ENCODE results near the gene CNOT1. TPM values are rescaled to one million over a fixed set of nuclear protein-coding genes. Genes with fewer than 3 reads are reported as not detected.
"Not testable (repeated sequence)": the region's sequence is repeated elsewhere in the genome, so short reads cannot be mapped to it uniquely, and the experiment has no call there.

CNOT1 gene
- total RNA-seq, 1 donor from 2014 or later: 256 TPM

- intact Hi-C loops (cut with micrococcal nuclease): no loop called here
These were observed 125.5 kb downstream of the CNOT1 start for GRCh38 chr16:58503863-58504688.

DNA sequence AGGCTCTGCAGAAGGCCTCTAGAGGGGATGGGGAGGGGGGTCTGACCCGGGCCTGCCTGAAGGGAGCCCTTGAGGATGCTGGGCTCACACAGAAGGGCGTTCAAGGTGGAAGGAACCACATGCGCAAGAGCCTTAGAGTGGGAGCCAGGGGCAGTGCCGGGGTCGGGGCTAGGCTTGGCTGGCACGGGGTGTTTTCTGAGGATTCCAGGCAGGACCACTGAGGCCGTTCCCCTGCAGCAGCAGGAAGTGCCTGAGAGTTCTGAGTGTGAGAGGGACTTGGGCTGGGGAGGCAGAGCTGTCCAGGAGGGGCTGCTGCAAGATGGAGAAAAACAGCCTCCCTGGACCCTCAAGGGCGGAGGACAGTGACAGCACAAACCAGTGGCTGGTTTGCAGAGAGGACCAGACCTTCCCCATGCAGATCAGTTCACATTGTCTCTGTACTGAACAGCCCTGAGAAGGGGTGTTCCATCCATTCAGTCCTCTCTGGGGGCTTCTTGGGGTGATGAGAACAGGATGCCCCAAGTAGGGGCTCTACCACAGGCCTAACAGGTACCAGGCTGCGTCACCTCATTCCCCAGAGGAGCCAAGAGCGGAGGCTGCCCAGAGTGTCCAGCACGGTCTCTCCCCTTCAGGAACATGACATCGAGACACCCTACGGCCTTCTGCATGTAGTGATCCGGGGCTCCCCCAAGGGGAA is 126.3 kb downstream of the CNOT1 start:
- intact Hi-C loops (cut with micrococcal nuclease): no loop called here

DNA sequence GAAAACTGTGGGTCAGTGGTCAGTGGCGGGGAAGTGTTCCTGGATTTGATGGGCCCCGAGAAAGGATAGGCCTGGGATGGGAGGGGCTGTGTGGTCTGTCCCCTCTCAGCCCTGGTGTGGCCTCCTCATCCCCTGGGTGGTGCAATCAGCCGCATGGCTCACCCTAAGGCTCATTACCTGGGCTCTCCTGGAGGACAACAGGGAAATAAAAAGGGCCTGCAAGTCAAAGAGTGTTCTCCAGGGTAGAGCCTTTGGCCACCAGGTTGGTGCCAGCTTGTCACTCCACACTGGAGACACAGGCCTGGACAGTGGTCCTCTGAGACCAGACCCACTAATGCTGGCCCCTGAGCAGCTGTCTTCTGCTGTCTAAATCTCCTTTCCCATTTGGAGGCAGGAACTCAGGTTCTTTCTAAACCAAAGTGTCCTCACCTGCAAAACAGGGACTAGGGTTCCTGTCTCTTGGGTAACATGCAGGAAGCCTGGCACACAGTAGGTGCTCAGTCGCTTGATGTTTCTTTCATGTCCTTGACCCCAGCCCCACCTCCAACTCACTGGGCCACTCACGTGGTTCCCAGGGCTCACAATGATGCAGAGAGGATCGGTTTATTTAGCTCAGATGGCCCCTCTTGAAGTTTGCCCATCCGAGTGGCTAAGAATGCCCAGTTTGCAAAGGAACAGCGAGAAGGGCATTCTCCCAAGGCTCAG is 127.3 kb downstream of the CNOT1 start:
- intact Hi-C loops (cut with micrococcal nuclease): no loop called here

DNA sequence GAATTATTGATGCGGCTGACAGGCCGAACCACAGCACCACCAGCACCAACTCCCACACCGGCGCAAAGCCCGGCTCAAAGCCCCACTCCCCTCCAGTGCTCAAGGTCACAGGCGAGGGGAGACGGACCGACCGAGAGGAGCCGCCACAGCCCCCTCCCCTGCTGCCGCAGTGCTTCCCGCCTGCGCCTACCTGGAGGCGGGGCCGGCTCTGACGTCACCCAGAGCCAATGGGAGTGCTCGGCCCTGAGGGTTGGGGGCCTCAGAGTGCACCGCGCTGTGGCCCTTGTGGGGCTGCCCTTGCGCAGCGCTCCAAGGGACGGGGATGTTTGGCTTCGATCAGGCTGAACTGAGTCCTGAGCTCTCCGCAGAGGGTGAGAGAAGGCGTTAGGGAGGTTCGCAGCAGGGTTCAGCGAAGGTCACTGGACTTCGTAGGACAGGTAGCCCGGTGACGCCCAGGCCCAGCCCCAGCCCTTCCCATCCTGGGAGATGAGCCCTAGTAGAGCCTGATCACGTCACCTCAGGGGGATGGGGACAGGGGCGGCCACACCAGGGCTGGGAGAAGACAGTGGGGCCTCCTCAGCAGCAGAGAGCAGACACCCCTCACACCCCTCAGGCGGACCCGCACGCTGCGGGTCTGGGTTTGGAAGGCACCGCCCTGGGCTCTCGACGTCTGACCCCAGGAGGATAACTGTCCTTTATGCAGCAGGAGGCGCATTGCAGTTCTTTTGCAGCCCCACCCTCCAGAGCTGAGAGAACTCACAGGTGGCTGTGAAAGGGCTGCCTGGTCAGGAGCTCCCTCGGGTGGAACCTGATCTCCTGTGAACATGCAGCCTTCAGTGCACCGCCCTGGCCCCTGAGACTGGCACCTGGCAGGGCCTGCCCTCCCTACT is 128.1 kb downstream of the CNOT1 start:
- intact Hi-C loops (cut with micrococcal nuclease): loop anchor here (2.0 kb wide), 1 partner anchor 109 kb away; the partner anchor contains the start of gene GINS3

DNA sequence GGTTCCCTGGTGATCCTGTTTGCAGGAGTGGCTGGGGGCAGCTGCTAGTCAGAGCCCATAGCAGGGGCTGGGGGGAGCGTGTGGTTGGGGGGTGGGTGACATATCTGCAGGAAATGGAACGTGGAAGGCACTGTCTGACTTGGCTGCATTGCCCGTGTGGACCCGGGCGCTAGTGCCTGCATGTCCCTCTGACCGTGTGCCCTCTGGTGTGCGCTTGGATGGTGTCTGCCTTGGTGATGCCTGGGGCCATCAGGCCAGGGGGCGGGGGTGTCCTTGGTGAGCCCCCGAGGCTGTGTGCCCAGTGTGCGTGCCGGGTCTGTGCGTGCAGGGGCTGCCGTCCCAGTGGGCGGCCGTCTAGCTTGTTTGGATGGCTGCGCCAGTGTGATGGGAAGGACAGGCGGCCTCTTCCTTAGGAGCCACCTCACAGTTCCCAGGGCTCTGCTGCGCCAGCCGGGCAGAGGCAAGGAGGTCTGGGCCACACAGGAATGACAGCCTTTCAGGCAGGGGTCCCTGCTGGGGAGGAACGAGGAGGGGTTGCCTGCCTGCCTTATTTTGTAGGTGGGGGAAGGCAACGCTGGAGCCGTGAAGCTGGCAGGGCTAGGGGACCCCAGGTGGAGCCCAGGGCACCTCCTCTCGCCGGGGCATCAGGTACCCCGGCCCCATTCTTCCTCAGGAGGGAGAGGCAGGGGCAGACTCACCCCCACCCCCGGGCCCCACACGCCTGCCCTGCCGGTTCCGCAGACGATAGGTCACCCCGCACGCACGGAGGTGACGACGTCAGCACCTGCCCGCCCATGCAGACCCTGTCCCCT is 129.0 kb downstream of the CNOT1 start:
- intact Hi-C loops (cut with micrococcal nuclease): loop anchor here (2.0 kb wide), 1 partner anchor 108 kb away; the partner anchor contains the start of gene GINS3

GRCh38 chr16:58499615-58500351 is 129.8 kb downstream of the CNOT1 start, which contains the start of gene NDRG4:
Gene NDRG4 (plus strand): TSS chr16:58500143. CDS start chr16:58500249, 106 bp downstream.
- intact Hi-C loops (cut with micrococcal nuclease): loop anchor here (2.0 kb wide), 1 partner anchor 107 kb away; the partner anchor contains the start of gene GINS3

DNA sequence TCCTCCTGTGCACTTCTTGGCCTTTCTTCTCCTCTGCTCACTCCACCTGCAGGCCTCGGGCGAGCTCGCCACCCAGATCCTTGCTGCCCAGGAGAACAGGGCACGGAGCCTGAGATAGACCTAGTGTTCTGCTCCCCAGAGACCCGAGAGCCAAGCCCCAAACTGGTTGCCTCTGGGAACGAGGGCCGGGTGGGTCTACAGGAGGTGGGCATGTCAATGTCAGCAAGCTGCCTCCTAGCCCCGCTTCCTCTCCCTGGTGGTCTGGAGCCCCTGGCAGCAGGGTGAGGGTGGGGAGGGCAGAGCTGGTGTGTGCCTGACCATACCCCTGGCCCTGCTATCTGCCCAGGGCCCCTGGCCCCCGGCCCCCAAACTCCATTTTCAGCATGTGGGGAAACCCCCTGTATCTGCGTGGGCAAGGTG is 130.5 kb downstream of the CNOT1 start:
- intact Hi-C loops (cut with micrococcal nuclease): no loop called here

- intact Hi-C loops (cut with micrococcal nuclease): no loop called here
These were observed 131.1 kb downstream of the CNOT1 start for GRCh38 chr16:58498341-58499091.

DNA sequence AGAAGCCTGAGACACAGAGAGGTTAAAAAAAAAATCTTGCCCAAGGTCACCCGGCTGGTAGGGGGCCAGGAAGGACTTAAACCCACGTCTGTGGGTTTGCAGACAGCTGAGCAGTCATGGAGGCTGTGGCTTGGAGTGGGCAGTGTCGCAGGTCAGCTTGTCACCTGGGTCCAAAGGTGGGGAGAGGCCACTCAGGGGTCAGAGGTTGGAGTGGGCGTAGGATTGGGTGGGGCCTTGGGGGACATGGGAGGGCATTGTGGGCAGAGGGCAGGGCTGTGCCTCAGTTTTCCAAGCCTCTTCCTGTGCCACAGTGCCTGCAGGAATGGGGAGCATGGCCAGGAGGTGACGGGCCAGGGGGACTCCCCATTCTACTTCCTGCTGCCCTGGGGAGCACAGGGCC is 131.7 kb downstream of the CNOT1 start:
- intact Hi-C loops (cut with micrococcal nuclease): no loop called here

DNA sequence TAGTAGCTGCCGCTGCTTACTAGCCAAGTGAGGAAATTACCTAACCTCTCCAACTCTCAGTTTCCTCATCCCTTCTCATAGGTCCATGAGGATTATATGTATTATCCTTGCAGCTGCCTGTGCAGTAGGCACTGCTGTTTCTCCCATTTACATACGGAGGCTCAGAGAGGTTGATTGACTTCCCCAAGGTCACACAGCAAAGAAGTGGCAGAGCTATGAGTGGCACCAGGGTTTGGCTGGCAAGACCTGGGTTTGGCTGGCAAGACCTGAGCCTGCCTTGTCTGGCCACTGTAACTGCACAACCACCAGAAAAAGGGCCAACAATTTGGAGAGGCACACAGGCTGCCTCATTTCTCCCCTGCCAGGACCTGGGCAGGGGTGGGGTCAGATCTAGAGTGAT is 132.2 kb downstream of the CNOT1 start:
- intact Hi-C loops (cut with micrococcal nuclease): no loop called here

- intact Hi-C loops (cut with micrococcal nuclease): loop anchor here (1.0 kb wide), 1 partner anchor 135 kb away; no protein-coding TSS in a partner anchor
These were observed 133.9 kb downstream of the CNOT1 start for GRCh38 chr16:58495521-58496331.

- intact Hi-C loops (cut with micrococcal nuclease): loop anchor here (1.0 kb wide), 1 partner anchor 135 kb away; no protein-coding TSS in a partner anchor
These were observed 134.6 kb downstream of the CNOT1 start for GRCh38 chr16:58494981-58495520.

DNA sequence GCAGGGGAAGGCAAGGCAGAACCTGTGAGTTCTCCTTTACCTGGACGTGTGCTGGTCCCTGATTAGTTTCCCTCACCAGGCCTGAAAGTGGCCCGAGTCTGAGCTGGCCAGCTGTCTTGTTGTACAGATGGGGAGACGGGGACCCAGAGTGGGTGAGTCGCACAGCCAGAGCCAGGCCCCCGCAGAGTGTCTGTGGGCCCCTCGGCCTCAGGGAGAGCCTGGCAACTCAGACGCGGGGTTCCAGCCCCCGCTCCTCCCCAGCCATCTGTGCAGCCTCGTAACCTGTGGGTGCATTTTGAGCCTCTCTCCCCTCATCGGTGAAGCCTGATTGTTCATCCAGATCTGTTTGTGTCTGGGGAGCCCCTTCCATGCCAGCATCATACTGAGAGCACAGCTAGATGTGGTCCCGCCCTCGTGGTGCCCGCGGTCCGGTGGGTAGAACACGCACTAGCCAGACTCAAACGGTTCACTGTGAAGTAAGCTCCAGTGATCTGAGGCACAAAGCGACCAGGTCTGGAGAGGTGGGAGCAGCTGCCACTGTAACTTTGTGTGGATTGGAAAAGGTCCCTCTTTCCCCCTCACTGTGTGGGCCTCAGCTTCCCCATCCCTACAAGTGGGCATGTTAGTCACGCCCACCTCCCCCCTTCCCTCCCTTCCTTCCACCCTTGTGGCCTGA is 135.7 kb downstream of the CNOT1 start:
- intact Hi-C loops (cut with micrococcal nuclease): no loop called here

- intact Hi-C loops (cut with micrococcal nuclease): no loop called here
These were observed 136.9 kb downstream of the CNOT1 start for GRCh38 chr16:58492735-58493134.

- intact Hi-C loops (cut with micrococcal nuclease): no loop called here
These were observed 137.6 kb downstream of the CNOT1 start for GRCh38 chr16:58492066-58492465.

GRCh38 chr16:58490539-58490938 is 139.1 kb downstream of the CNOT1 start:
- intact Hi-C loops (cut with micrococcal nuclease): not testable (repeated sequence)

Data from T-helper 1 cell treated with Interleukin-12 subunit alpha and Interleukin-12 subunit beta and Interleukin-4 antibody, amounts not matched to agents 30 ng/mL and 1 ng/mL, for 36 hours (primary cell).